Activated B cell treated with CpG ODN at 0.5 μM for 24 hours (primary cell): ENCODE measurements around the gene ATF7IP2. TPM values are rescaled to one million over a fixed set of nuclear protein-coding genes. Genes with fewer than 3 reads are reported as not detected.
"Not testable (repeated sequence)": the region's sequence is repeated elsewhere in the genome, so short reads cannot be mapped to it uniquely, and the experiment has no call there.

Source experiments
- ATAC-seq: fragments of 200-7000 bp; cut with Tn5 transposase; one replicate; pipeline ENCODE4 v1.10.0; 2021; ENCODE audit warnings: low read depth, mild to moderate bottlenecking, moderate library complexity
- CTCF ChIA-PET: fragments of 350-600 bp; sonication (Branson Sonifier 250); formaldehyde crosslinking; loops from one replicate; lab custom pipeline; 2021; ENCODE audit warnings: antibody characterized with exemption; lab: Charles Lee
- POLR2A ChIA-PET: fragments of 350-600 bp; sonication (Branson Sonifier 250); formaldehyde crosslinking; loops from one replicate; lab custom pipeline; 2021; ENCODE audit warnings: antibody characterized with exemption; lab: Charles Lee
- DNase-seq: peaks from one replicate; pipeline ENCODE4 v3.0.0; 2022
- H3K27ac Mint-ChIP-seq: one replicate; pipeline ENCODE4 v1.8.0; 2020; ENCODE audit warnings: mixed read lengths
- H3K27me3 Mint-ChIP-seq: one replicate; pipeline ENCODE4 v1.8.0; 2021; ENCODE audit warnings: mixed read lengths
- H3K36me3 Mint-ChIP-seq: one replicate; pipeline ENCODE4 v1.8.0; 2021; ENCODE audit warnings: low read depth, mixed read lengths
- H3K4me1 Mint-ChIP-seq: one replicate; pipeline ENCODE4 v1.8.0; 2021; ENCODE audit warnings: mixed read lengths
- H3K4me3 Mint-ChIP-seq: one replicate; pipeline ENCODE4 v1.8.0; 2020; ENCODE audit warnings: mild to moderate bottlenecking, mixed read lengths
- H3K9me3 Mint-ChIP-seq: one replicate; pipeline ENCODE4 v1.8.0; 2020; ENCODE audit warnings: mixed read lengths
- CTCF ChIP-seq: fragments of 200-600 bp; IDR thresholded peaks from one replicate; pipeline ENCODE4 v1.8.0; 2022; ENCODE audit warnings: antibody characterized with exemption, mild to moderate bottlenecking
- intact Hi-C: fragments of 100-400 bp; cut with micrococcal nuclease; formaldehyde crosslinking; loops from one replicate; pipeline ENCODE4 v1.15.1; 2024
- total RNA-seq: library from RNA; stranded (reverse); gene quantifications from 2 replicates; pipeline ENCODE4 v1.2.3, GENCODE V29; 2022

Gene ATF7IP2
- total RNA-seq, 1 donor from 2014 or later = 55.9 TPM

- no peaks in the 10 kb centered on the region for H3K27me3 Mint-ChIP-seq
- ChIA-PET POLR2A (interaction anchor here (0.6 to 1.4 kb wide), 3 partner anchors 28 to 32 kb away, joined by 4 to 9 read pairs (median 4); no protein-coding TSS in a partner anchor), CTCF (no interaction called here)
- H3K36me3 Mint-ChIP-seq = no peaks in the 10 kb centered on the region
- H3K27ac Mint-ChIP-seq = peak overlapping the region; percentile 50
- H3K9me3 Mint-ChIP-seq = no peaks in the 10 kb centered on the region
- DNase-seq = no peak
- intact Hi-C loops = loop anchor here (1.0 to 2.0 kb wide), 2 partner anchors 33 to 65 kb away; no protein-coding TSS in a partner anchor
- no peak for TF ChIP-seq CTCF
- peak overlapping the region; percentile 56 for H3K4me3 Mint-ChIP-seq
- H3K4me1 Mint-ChIP-seq = peaks cover 15% of the 10 kb centered on the region
- ATAC-seq = peak; percentile 84
Observed at GRCh38 chr16:10362077-10362863, 23.6 kb upstream of the ATF7IP2 start.

DNA sequence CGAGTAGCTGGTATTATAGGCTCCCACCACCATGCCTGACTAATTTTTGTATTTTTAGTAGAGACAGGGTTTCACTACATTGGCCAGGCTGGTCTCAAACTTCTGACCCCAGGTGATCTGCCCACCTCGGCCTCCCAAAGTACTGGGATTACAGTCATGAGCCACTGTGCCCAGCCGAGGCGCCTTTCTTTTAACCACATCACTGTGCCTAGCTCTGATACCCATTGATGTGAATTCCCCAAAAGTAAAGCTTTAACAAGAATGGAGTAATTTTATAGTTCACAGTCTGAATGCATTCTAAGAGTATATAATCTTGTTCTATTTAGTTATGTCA, 23.0 kb upstream of the ATF7IP2 start:
- peaks cover 15% of the 10 kb centered on the region for H3K4me1 Mint-ChIP-seq
- peak overlapping the region; percentile 50 for H3K27ac Mint-ChIP-seq

DNA sequence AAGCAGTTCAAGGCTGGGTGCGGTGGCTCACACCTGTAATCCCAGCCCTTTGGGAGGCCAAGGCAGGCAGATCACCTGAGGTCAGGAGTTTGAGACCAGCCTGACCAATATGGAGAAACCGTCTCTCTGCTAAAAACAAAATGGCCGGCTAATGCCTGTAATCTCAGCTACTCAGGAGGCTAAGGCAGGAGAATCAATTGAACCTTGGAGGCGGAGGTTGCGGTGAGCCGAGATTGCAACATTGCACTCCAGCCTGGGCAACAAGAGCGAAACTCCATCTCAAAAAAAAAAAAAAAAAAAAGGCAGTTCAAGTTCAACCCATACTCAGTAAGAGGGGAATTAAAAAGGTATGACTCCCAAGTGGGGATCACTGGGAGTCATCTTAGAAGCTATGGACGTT, 19.2 kb upstream of the ATF7IP2 start:
- ATAC-seq = not testable (repeated sequence)

More for the DNA sequence above, 23.0 kb upstream of the ATF7IP2 start:
- H3K4me3 Mint-ChIP-seq, H3K36me3 Mint-ChIP-seq, ATAC-seq, CTCF ChIA-PET, H3K9me3 Mint-ChIP-seq, H3K27me3 Mint-ChIP-seq, DNase-seq: not testable (repeated sequence)
- POLR2A ChIA-PET = interaction anchor here (0.6 to 1.7 kb wide), 3 partner anchors 23 to 32 kb away, joined by 4 read pairs; partner anchors contain the start of gene ATF7IP2
- intact Hi-C loops = loop anchor here (1.0 to 2.0 kb wide), 2 partner anchors 34 to 66 kb away; no protein-coding TSS in a partner anchor

DNA sequence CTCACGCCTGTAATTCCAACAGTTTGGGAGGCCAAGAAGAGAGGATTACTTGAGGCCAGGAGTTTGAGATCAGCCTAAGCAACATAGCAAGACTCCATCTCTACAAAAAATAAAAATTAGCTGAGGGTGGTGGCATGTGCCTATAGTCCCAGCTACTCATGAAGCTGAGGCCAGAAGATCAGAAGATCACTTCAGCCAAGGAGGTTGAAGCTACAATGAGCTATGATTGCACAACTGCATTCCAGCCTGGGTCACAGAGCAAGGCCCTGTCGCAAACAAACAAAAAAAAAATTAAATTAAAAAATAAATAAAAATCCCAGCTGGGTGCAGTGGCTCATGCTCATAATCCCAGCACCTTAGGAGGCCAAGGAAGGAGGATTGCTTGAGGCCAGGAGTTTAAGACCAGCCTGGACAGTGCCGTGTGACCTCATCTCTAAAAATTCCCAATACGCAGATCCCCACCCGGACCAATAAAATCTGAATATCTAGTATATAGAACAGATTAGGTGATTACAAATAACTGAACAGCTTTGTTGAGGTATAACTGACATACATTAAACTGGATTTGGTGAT, 18.2 kb upstream of the ATF7IP2 start:
- intact Hi-C loops = no loop called here
- H3K36me3 Mint-ChIP-seq = peaks cover 2% of the 10 kb centered on the region
- POLR2A ChIA-PET = no interaction called here
- H3K4me3 Mint-ChIP-seq = no peak overlapping the region
- CTCF ChIA-PET = no interaction called here
- TF ChIP-seq CTCF = no peak
- DNase-seq (no peak), ATAC-seq (no peak)
- H3K4me1 Mint-ChIP-seq = peaks cover 4% of the 10 kb centered on the region
- no peaks in the 10 kb centered on the region for H3K27me3 Mint-ChIP-seq
- H3K9me3 Mint-ChIP-seq = peaks cover 10% of the 10 kb centered on the region
- H3K27ac Mint-ChIP-seq = no peak overlapping the region

More for the DNA sequence above, 19.2 kb upstream of the ATF7IP2 start:
- H3K4me1 Mint-ChIP-seq = peaks cover 14% of the 10 kb centered on the region
- H3K9me3 Mint-ChIP-seq, intact Hi-C loops, H3K27me3 Mint-ChIP-seq, DNase-seq, H3K36me3 Mint-ChIP-seq, CTCF ChIA-PET, H3K4me3 Mint-ChIP-seq, H3K27ac Mint-ChIP-seq: not testable (repeated sequence)
- POLR2A ChIA-PET = interaction anchor here (0.7 kb wide), 1 partner anchor 10 kb away, joined by 4 read pairs; no protein-coding TSS in a partner anchor

DNA sequence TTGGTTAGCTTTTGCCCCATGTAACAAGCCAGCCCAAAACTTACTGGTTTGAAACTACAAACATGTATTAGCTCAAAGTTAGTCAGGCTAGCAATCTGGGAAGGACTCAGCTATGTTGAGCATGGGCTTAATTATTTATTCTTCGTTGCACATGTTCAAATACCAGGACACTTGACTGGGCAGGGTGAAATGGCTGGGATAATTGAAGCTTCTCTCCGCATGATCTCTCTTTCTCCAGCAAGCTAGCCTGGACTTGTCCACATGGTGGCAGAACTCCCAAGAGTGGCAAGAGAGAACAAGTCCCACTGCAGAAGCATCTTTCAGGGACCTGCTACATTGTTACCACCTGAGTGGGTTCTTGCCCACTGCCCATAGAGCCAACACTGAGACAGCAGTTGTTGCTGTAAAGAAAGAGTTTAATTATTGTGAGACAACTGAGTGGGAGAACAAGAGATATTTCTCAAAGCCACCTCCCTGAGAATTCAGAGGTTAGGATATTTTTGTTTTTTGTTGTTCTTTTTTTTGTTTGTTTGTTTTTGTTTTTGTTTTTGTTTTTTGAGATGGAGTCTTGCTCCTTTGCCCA, 16.8 kb upstream of the ATF7IP2 start:
- CTCF ChIA-PET = no interaction called here

More for the DNA sequence above, 16.8 kb upstream of the ATF7IP2 start:
- Mint-ChIP-seq H3K9me3 (peaks cover 15% of the 10 kb centered on the region), H3K4me3 (no peak overlapping the region), H3K4me1 (no peaks in the 10 kb centered on the region), H3K36me3 (peaks cover 2% of the 10 kb centered on the region), H3K27ac (no peak overlapping the region), H3K27me3 (no peaks in the 10 kb centered on the region)
- no peak for TF ChIP-seq CTCF
- no peak for ATAC-seq
- POLR2A ChIA-PET = no interaction called here
- no peak for DNase-seq
- intact Hi-C loops = no loop called here
